ENCODE results near the gene ING5.
A peak's percentile ranks its signal among the peaks of the same experiment; 100 is the strongest.

Gene ING5

DNA sequence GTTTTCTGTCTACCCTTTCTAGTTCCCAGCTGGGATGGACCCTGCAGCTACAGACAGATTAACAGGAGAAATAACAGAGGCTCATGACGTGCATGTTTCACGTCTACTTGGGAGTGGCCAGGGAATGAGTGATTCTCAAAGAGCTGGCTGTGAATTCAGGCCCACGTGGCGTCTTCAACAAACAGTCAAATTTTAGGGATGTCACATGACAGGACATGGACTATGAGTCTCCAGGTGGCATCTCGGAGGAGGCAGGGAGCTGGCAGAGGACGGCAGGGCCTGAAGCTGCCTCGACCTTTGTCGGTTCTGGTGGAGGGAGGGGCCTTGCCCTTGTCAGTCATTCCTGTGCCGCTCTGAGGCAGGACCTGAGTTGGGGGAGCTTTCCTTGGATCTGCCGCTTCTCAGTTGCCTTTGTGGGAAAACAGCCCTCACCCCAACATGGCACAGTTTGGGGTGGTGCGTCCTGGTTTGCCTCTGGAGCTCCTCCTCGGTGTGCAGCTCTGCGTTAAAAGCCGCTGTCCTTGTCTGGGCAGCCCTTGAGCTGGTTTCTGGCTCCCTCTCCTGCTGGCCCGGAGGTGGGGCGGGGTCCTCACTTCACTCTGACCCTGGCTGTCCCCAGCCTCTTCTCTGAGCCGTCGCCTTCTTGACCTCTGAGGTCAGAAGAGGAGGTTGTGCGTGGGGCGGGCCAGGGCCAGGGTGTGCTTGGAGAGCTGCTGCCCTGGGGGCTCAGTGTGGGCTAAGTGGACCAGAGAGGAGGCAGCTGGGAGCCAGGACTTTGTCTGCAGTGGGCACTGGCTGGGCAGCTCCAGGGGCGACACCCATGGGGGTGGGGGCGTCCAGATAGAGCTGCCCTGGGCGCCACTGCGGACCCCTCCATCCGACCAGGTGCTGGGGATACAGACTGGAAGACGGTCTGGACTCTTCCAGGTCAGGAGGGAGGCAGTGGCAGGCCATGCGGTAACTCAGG lies 62.7 kb downstream of the ING5 start:
- no peak for DNase-seq

DNA sequence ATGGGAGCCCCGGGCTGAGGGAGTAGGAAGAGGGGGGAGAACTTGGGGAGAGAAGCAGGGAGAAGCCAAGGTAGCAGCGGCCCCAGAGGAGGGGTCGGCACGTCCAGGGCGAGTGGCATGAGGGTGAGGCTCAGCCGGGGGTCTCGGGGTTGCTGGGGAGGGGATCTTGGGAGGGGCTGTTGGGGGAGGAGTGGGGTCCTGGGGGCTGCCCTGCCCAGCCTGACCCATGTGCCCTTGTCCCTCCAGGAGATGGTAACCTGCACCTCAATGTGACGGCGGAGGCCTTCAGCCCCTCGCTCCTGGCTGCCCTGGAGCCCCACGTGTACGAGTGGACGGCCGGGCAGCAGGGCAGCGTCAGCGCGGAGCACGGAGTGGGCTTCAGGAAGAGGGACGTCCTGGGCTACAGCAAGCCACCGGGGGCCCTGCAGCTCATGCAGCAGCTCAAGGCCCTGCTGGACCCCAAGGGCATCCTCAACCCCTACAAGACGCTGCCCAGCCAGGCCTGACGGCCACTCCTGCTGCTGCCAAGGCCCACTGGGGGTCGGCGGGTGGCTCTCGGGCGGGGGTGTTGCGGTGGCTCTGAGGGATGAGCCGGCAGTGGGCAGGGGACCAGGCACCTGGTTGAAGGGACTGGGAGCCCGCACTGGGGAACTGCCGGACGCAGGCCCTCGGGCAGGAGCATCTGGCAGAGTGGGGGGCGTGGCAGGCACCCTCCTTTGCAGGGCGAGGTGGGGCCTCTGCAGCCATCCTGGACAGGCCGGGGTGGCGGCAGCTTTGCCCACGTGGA lies 65.8 kb downstream of the ING5 start:
- DNase-seq, result no peak

DNA sequence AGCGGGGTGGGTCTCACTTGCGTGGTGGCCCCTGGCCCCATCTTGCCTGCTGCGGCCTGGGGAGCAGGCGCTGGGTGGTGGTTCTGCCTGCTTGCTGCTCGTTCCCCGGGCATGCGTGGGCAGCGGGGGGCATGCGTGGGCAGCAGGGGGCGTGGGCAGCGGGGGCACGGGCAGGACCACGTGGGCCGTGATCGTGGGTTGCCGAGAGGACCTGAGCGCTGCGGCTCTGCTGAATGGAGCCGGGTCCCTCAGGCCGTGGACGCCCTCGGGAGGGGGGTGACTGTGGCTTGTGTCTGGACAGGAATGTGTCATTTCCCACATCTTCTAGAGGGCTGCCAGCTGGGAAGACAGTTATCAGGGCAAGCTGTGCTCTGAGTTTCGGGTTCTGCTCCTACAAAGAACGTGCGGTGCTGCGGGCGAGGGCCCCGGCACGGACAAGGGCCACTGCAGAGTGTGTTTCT lies 66.4 kb downstream of the ING5 start:
- no peak for DNase-seq

DNA sequence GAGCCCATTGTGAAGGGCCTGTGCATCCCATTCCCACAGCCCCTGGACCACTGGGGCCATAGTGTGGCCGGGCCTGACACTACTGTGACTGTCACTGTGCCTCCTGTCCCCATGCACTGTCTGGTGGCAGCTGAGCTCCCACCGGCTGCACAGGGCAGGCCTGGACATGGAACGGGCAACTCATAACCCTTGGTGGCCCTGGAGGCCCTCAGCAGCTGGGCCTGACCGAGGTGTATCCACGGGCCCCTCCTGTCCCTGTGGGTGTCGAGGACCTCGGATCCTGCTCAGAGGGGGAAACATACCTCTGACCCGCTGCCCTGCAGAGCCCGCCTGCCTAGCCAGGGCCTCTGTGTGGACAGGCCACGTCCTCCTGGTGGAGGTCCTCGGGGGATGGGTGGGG lies 67.0 kb downstream of the ING5 start:
- DNase-seq, result no peak

DNA sequence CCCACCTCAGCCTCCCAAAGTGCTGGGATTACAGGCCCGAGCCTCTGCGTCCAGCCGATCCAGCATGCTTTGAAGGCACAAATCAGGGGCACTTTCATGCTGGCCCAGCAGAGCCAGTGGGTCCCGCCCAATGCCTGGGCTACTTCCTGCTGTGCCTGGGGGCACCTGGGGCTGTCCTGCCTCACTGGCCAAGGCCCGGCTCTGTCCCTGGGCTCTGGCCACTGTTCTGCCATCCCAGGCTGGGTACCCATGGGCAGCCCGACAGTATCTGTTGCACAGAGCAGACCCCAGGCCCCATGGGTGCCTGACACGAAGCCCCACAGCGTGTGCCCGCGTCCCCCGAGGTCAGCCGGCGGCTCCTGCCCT lies 68.0 kb downstream of the ING5 start:
- no peak for DNase-seq

DNA sequence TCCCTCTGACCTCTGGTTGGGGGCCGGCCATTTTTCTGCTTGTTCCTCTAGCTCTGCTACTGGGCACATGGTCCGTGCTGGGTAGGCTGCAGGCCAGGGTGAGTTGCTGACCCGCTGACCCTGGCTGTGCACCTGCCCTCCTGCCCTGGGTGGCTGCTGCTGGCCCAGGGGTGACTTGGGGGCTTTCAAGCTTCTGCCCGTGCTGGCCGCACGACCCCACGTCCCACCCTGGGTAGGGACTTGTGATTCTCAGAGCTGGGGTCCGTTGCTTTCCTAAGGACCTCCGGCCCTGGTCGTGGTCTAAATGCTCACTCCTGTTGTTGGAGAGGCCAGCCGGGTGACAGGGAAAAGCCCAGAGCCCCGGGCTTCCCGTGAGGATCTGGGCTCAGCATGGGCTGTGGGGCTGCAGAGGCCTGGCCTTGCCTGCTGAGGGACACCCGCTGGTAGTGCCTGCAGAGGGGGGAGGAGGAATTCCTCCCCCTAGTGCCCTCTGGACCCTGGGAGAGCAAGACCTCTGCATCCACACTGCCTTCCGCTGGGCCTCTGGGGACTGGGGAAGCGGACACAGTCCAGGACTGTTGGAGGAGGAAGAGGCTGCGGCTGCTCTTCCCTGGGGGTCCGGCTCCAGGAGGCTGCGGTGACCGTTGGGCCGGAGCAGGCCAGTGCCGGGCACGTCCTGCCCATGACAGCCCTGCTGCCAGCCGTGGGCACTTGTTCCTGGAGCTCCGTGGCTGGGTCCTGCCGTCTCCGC lies 68.5 kb downstream of the ING5 start:
- no peak for DNase-seq

DNA sequence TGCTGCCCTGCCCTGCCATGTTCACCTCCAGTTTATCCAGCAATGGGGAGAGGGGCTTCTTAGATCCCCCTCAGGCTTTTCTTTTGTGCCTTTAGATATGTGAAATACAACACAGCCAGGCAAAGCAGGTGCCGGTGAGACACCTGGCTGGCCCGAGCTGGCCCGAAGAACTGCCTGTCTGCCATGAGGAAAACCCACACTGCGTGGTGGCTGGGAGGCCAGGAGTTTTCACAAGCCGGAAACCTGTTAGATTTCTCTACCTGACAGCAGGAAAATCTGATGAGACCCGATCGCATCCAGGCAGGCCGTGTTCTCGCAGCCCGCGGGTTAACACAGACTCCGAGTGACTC lies 69.1 kb downstream of the ING5 start:
- no peak for DNase-seq

DNA sequence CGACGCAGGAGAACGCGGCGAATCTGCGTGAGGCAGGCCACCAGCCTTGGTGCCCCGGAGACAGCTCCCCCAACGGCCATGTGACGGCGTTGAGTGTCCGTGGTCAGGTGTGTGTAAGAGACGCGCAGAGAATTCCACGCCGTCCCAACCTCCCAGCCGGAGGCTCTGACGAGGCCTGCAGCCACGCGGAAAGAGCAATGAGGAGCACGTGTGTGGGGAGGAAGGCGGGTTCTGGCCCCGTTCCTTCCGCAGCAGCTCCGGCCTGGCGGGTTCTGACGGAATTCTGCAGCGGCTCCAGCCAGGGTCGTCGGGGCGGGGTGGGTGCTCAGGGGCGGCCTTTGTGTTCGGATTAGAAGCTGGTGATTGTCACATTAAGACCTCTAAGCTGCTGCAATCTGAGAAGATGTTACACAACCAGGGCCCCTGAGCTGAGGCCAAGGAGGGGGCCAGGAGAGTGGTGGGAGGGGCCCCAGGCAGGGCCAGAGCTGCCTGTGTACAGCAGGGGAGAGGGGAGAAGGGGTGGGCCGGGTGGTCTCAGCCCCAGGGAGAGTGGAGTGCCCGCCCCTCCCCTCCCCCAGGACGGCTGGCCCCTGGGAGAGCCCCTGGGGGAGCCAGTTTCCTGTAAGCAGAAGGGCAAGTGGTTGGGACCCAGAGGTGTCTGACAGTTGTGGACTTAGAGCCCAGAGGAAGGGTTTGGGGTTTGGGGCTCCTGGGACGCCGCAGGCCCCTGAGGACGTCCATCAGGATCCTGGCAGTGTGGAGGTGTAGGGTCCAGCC lies 69.6 kb downstream of the ING5 start:
- no peak for DNase-seq

DNA sequence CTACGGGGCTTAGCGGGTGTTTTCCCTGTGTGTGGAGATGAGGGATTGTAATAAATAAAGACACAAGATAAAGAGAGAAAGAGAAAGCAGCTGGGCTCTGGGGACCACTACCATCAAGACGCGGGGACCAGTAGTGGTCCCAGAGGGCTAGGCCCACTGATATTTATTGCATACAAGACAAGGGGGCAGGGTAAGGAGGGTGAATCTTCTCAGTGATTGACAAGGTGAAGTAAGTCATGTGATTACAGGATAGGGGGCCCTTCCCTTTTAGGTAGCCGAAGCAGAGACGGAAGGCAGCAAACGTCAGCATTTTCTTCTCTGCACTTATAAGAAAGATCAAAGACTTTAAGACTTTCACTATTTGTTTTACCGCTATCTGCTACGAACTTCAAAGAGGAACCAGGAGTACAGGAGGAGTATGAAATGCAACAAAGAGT lies 70.2 kb downstream of the ING5 start:
- DNase-seq, result peak; percentile 43

DNA sequence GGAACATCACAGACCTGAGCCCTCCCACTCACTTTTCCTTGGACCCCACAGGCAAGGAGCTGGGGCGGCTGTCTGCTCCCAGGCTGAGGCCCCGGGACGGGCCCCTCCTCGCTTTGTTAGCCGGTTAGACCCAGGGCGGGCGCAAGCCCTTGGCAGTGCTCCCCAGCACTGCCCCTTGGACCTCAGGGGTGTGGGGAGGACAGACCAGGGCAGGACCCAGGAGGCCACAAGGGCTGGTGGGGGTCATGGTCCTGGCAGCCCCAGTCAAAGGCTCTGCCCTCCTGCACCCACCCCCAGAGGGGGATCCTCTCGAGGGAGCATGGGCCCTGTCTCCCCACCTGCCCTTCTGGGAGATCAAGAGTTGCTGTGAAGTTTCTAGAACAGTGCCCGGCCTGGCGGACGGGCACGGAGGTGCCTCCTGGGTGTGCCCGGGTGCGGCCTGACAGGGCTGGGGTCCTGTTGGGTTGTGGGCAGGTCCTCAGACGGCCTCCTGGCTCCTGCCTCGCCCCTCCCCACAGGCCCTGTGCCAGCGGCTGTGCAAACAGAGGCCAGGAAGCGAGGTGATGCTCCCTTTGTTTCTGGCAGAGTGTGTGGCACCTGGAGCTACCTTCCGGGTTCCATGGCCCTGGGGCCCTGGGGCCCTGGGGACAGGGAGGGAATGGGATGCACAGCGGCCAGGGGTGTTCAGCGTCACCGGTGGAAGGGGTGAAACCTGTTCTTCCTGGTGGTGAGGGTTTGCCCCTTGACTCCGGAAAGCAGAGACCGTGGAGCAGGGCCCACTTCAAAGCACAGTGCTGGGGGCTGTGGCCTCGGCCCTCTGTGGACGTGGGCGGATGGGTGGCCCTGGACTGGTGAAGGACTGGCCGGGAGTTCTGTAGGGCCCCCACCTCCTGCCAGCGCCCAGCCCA lies 71.9 kb downstream of the ING5 start:
- DNase-seq, result no peak

DNA sequence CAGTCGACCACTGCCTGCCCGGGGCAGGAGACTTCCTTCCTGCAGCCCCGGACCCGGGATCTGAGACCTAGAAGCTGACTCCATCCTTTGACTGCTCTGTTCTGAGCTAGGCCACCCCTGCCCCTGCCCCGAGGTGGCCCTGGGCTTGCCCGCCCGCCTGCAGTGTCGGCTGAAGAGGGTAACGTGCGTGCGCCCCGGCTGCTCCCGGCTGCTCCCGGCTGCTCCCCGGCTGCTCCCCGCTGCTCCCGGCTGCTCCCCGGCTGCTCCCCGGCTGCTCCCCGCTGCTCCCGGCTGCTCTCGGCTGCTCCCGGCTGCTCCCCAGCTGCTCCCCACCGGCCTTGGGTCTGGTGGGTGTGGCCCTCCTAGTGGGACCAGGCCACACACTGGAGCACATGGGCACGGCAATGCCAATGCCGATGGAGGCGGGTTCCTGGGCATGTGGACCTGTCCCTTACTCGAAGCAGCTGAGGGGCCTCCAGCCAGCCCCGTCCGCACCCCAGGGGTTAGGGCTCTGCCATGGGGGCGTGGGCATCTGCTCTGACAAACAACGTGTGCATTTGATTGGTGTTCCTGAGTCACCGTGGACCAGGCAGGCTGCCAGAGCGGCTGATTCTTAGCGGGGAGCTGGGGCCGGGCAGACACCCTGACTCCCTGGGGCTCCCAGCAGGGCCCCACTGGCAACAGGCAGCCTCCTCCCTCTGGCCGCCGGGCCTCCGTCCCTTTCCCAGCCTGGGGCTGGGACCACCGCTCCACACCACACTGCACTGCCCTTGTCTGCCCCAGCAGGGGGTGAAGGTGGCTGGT lies 72.8 kb downstream of the ING5 start:
- no peak for DNase-seq

DNA sequence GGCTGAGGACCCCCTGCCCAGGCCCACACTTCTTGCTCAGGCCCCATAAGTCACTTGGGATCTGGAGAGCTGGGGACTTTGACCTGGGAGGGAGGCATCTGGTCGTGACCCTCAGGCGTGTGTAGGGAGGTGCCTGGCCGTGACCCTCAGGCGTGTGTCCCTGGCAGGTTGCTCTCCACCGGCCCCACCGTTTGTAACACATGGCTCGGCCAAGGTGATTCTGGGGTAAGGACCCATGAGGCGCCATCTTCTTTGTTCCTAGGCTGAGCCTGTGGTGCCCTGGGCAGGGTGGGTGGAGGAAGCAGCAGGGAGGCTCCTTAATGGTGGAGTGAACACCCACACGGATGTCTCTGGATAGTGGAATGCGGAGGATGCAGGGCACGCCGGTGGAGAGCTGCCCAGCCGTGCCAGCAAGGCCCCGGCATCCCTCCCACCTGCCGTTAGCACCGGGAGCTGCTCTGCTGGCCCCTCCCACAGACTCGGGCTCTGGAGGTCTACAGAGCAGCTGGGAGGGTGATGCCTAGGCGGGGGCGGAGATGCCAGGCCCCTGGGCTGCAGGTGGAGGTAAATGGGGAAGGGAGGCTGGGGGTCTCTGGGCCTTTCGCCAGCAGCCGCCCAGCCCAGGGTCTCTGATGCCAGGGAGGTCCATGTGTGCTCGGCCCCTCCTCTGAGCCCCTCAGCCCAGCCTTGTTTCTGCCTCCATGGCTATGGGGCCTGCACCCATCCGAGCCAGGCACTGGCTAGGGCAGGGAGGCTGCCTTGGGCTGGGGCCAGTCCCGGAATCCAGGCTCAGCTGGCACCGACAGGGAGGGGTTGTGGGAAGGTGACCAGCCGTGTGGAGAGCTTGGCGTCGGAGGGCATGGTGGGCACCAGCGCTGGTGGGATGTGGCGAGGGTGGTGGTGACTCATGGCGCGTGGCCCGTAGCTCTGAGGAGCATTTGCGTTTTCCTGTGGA lies 73.7 kb downstream of the ING5 start:
- no peak for DNase-seq

DNA sequence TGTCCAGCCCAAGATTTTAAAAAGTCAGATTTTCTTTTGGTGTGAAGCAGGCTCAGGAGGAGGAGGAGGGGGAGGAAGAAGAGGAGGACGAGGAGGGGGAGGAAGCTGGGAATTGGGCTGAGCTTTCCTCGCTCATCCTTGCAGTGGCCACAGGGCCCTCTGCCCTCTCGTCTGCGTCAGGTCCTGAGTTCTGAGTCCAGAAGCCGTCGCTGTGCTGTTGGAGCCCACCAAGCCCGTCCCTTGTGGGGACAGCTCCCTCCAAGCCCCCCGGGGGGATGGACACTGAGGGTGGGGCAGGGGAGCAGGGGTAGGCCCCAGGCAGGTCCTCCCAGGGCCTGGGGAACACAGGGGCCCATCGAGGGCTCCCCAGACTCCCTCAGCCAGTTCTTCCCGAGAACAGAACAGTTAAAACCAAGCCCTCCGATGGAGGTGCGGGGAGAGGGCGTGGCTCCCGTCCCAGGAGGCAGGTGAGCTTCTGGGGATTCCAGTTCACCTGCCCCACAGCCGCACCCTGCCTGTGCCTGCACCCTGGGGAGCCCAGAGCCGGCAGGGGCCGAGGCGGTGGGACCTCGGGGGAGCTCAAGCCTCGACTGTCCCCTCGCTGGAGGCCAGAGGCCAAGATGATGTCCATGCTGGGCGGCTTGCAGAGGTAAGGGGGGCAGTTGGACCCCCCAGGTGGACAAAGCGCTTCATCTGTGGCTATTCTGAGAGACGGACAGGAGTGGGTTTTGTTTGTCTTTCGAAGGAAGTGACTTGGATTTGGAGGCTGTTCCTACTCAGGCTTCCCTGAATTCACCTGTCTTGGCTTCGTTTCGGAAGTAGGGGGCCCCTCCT lies 74.7 kb downstream of the ING5 start, which contains the start of gene GAL3ST2:
GAL3ST2 (plus strand) TSS at position 487 of the 834 bp plus-strand sequence; CDS start at position 621, 134 bp downstream.
- no peak for DNase-seq

DNA sequence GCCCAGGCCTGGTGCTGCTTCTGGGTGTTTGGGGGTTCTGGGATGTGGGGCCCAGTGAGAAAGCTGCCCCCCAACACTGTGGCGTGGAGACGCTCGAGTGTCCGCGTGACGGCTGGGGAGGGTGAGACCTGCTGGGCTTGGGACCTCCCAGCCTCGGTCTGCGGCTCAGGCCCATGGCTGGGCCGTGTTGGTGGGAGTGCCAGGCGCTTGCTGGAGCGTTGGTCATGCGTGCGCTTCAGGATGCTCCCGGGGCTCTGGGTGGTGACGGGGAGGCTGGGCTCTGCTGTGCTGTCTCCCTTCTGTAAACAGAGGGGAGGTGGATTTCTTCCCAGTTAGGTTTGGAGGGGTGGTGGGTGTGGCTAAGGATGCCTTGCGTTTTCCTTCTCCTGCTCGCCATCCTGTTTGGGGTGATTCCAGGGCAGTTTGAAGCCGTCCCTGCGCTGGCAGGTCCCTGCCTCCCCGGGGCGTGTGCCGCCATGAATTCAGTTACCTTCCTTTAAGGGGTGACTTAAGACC lies 75.4 kb downstream of the ING5 start:
- no peak for DNase-seq

DNA sequence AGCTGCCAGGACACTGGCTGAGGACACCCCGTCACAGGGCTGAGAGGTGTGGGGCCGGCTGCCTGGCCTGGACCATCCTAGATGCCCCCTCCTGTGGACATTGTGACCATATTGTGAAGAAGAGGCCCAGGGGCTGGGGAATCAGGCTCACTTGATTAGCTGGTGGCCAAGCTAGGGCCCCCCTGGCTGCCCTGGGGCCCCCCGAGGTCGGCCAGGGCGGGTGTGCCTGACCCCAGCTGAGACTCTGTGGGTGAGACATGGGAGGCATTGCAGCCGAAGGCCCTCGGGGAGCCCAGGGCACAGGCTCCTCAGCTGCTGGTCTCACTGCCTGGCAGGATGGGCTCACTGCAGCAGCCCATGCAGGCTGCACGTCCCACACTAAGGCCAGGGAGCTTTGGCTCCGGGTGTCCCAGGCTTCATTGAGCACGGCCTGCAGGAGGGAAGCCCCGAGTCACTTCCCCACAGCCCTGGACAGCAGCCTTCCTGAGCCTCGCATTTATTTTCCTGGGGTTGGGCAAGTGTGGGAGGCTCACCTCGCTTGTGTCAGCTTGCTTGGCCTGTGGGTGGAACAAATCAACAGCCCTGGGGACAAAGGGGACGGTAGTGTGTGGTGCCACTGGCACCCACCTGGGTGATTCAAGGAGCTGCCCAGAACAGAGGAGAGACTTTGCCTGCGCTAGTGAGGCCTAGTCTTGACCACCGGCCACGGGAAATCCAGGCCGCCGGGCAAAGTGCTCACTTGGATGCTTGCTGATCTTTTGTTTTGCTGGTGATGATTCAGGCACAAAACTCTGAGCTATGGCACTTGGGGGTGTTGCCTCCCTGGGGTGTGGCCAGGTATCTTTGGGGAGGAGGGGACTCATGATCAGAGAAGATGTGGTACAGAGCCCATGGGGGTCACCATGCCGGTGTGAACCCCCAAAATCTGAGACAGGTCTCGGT lies 76.1 kb downstream of the ING5 start:
- DNase-seq, result no peak
